WI38 (cell line): ENCODE measurements around the gene CSPG4.
"Not testable (repeated sequence)": the region's sequence is repeated elsewhere in the genome, so short reads cannot be mapped to it uniquely, and the experiment has no call there.

Source experiments
- H3K4me3 ChIP-seq: 2 replicates; pipeline ENCODE4 v1.5.1; 2011; ENCODE audit warnings: low read depth, mild to moderate bottlenecking, control low read depth, low read length
- CTCF ChIP-seq: IDR thresholded peaks from 2 replicates; pipeline ENCODE4 v1.5.1; 2012; ENCODE audit warnings: low read depth, mild to moderate bottlenecking, control low read depth, low read length

Gene CSPG4

DNA sequence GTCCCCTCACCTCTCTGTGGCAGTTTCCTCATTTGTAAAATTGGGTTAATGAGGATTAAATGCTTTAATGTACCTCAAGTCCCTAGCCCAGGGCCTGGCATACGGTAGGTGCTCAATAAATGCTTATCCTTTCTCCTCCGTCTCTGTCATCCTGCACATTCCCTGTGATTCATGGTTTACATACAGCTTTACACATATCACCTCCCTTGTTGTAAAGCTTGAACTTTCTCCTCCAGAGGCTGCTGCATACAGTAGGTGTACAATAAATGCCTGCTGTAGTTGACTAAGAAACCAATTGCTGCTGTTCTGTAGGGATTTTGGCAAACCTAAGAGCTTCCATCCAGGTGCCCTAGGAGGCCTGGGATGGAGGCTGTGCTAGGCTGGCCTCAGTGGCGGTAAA, 1.5 kb upstream of the CSPG4 start:
- H3K4me3 ChIP-seq: no peak overlapping the region
- TF ChIP-seq CTCF: no peak

- H3K4me3 ChIP-seq: no peak overlapping the region; the same call in 1 of the 2 replicates
- TF ChIP-seq CTCF: no peak
Measured at GRCh38 chr15:75713338-75713895, 769 bp upstream of the CSPG4 start.

GRCh38 chr15:75711495-75711894, 1.2 kb downstream of the CSPG4 start:
- peak overlapping the region; percentile 85 for H3K4me3 ChIP-seq

GRCh38 chr15:75710874-75711273, 1.8 kb downstream of the CSPG4 start:
- not testable (repeated sequence) for H3K4me3 ChIP-seq

DNA sequence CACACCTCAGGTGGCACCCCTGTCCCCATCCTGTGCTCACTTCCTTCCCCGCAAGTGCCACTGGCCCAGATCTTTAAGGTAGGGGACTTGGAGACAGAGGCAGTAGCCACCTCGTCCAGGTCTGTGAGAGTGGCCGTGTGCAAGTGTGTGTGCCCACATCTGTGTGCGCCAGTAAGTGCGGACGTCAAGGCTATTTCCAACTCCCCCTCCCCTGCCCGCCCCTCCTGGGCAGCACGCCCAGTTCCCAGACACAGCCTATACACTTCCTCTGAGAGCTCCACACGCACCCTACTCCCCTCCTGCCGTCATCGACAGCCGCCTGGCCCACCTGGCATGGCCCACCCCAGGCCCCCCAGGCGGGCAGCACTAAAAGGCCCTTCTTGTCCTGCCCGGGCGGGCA, 3.2 kb downstream of the CSPG4 start:
- H3K4me3 ChIP-seq: not testable (repeated sequence)

DNA sequence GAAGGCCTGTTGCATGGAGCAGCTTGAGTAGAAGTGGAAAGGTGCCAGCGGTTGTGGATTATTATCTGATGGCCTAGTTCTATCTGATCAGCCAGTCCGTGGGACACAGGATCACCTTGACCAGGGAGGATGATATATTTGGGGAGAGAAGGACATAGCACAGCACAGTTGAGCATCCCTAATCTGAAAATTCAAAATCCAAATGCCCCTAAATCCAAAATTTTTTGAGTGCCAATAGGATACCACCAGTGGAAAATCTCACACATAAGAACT, 6.0 kb downstream of the CSPG4 start:
- no peak for TF ChIP-seq CTCF
- no peak overlapping the region for H3K4me3 ChIP-seq

DNA sequence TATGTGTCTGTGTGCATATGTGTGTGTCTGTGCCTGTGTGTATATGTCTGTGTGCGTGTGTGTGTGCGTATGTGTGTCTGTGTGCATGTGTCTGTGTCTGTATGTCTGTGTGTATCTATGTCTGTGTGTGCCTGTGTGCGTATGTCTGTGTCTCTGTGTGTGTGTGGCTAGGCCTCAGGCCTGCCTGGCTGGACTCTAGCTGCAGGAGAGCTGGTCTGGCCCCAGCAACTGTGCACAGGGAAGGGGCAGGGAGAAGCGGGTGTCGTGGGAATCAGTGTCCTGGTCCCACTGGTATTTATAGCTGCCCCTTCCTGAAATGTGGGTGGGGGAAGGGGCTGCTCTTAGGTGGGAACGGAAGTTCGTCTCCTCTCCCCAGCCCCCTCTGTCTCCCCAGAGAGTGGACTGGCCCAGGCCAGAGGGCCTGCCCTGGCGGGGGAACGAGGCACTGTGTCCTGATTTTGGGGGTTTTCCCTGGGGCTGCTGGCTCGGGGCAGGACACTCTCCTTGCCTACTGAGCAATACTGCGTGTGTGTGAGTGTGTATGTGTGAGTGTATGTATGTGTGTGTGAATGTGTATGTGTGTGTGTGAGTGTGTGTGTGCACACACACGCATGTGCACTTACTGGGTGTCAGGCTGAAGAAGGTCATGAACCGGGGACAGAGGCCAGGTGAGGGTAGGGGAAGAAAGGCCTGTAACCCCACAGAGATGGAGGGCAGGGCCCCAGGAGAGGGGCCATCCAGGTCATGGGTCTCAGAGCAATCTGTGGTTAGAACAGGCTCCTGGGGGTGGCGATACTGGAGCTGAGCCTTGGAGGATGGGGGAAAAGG, 6.6 kb downstream of the CSPG4 start:
- no peak overlapping the region for H3K4me3 ChIP-seq
- no peak for TF ChIP-seq CTCF

DNA sequence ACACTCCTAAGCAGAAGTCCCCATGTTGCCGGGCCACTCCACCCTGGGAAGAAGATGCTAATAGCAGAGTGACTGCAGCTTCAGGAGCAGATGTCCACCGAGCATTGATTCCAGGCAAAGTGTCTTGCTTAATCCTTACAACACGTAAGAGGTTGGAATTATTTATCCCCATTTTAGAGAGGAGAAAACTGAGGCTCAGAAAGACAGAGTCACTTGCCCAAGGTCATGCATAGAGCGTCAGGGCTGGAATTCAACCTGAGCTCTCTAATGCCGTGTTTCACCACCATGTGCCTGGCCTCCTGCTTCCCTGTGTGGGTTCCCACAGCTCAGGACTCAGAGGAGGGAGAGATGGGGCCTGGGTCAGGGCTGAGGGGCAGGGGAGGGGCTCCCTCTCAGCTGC, 7.3 kb downstream of the CSPG4 start:
- not testable (repeated sequence) for H3K4me3 ChIP-seq

DNA sequence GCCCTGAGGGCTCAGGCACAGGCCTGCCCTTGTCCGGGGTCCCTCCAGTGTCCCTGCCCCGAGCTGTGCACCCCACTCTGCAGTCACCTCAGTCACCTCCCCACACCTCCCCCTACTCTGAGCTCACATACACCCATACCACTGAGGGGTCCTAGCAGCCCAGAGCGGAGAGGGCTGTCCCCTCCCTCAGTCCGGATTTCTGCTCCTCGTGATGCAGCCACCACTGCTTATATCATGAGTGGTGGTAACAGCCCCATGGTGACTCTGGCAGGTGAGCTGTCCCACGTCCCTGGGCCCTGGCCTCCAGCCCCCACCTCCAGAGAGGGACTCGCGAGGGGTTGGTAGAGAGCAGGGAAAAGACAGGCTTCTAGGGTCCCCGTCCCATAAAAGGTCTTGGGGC, 8.0 kb downstream of the CSPG4 start:
- H3K4me3 ChIP-seq: no peak overlapping the region
- no peak for TF ChIP-seq CTCF
